Right lobe of liver (tissue), 4 donors: ENCODE measurements around the gene PCTP.

ENCODE experiments used
- POLR2A ChIP-seq: fragments of 450-650 bp; IDR thresholded peaks from one replicate; pipeline ENCODE4 v1.6.1; 2017; ENCODE audit warnings: antibody characterized with exemption, mild to moderate bottlenecking
- TF ChIP-seq, protein P1 (sequence below), 4 donors: fragments of 200-600 bp in 3 of 4; fragments of 450-650 bp in 1 of 4; IDR thresholded peaks; one replicate each; pipeline versions ENCODE4 v1.5.1 to v1.8.0; 2016 to 2022; ENCODE audit warnings: antibody characterized with exemption in 4 of 4, mild to moderate bottlenecking in 2 of 4
- donor health status: DM: no; HTN: no; CAD: no.
- donor health status: DM: no; HTN: no; CAD: no.
- donor health status: DM: no; HTN: yes; CAD: no.

GRCh38 chr17:55765472-55765871 lies 14.6 kb downstream of the PCTP start:
- TF ChIP-seq, protein P1, sequence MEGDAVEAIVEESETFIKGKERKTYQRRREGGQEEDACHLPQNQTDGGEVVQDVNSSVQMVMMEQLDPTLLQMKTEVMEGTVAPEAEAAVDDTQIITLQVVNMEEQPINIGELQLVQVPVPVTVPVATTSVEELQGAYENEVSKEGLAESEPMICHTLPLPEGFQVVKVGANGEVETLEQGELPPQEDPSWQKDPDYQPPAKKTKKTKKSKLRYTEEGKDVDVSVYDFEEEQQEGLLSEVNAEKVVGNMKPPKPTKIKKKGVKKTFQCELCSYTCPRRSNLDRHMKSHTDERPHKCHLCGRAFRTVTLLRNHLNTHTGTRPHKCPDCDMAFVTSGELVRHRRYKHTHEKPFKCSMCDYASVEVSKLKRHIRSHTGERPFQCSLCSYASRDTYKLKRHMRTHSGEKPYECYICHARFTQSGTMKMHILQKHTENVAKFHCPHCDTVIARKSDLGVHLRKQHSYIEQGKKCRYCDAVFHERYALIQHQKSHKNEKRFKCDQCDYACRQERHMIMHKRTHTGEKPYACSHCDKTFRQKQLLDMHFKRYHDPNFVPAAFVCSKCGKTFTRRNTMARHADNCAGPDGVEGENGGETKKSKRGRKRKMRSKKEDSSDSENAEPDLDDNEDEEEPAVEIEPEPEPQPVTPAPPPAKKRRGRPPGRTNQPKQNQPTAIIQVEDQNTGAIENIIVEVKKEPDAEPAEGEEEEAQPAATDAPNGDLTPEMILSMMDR (IDR thresholded peaks at IDR 0.05) = no peak
- no peak for TF ChIP-seq POLR2A
